Measurements from ENCODE around the gene ABHD5.

Gene ABHD5

GRCh38 chr3:43759297-43759782 lies 68.6 kb downstream of the ABHD5 start:
- DNase-seq, result no peak

GRCh38 chr3:43759938-43760337 lies 69.2 kb downstream of the ABHD5 start:
- no peak for DNase-seq

GRCh38 chr3:43760938-43761337 lies 70.2 kb downstream of the ABHD5 start:
- DNase-seq, result no peak

- DNase-seq, result no peak
Observed at GRCh38 chr3:43762451-43762850, 71.7 kb downstream of the ABHD5 start.

GRCh38 chr3:43764056-43764455 lies 73.3 kb downstream of the ABHD5 start:
- DNase-seq, result no peak

GRCh38 chr3:43764471-43764870 lies 73.7 kb downstream of the ABHD5 start:
- DNase-seq, result no peak

- no peak for DNase-seq
Observed at GRCh38 chr3:43765521-43765971, 74.8 kb downstream of the ABHD5 start.

GRCh38 chr3:43766672-43767465 lies 76.1 kb downstream of the ABHD5 start:
- no peak for DNase-seq

GRCh38 chr3:43768381-43768973 lies 77.7 kb downstream of the ABHD5 start:
- no peak for DNase-seq

- peak; percentile 95 for DNase-seq
Observed at GRCh38 chr3:43769097-43769884, 78.6 kb downstream of the ABHD5 start.

- DNase-seq, result no peak
Observed at GRCh38 chr3:43769885-43770425, 79.2 kb downstream of the ABHD5 start.

GRCh38 chr3:43770426-43771103 lies 79.8 kb downstream of the ABHD5 start:
- no peak for DNase-seq

GRCh38 chr3:43771610-43772009 lies 80.9 kb downstream of the ABHD5 start:
- DNase-seq, result no peak

- no peak for DNase-seq
Observed at GRCh38 chr3:43773273-43774094, 82.7 kb downstream of the ABHD5 start.

- DNase-seq, result no peak
Observed at GRCh38 chr3:43774799-43775198, 84.1 kb downstream of the ABHD5 start.

- no peak for DNase-seq
Observed at GRCh38 chr3:43776101-43776500, 85.4 kb downstream of the ABHD5 start.

- DNase-seq, result no peak
Observed at GRCh38 chr3:43779850-43780249, 89.1 kb downstream of the ABHD5 start.

- DNase-seq, result no peak
Observed at GRCh38 chr3:43782541-43782940, 91.8 kb downstream of the ABHD5 start.
